ENCODE measurements around the gene CDK11A. TPM values are rescaled to one million over a fixed set of nuclear protein-coding genes. Genes with fewer than 3 reads are reported as not detected.
"Not testable (repeated sequence)": the region's sequence is repeated elsewhere in the genome, so short reads cannot be mapped to it uniquely, and the experiment has no call there.

CDK11A gene
- total RNA-seq = 10 to 100 TPM; 40.3 to 72.5 TPM

GRCh38 chr1:1724035-1724864 lies at the start of gene CDK11A:
Gene CDK11A (minus strand): TSS chr1:1724357. CDS start chr1:1722818, 1,539 bp downstream.
- DNase-seq (peak; percentile 86 to 98), ATAC-seq (replicated peaks in 1 of 2) (peak; percentile 98)
- H3K36me3 Mint-ChIP-seq (ENCODE audit: insufficient read depth in 2 of 2) = not testable (repeated sequence)

DNA sequence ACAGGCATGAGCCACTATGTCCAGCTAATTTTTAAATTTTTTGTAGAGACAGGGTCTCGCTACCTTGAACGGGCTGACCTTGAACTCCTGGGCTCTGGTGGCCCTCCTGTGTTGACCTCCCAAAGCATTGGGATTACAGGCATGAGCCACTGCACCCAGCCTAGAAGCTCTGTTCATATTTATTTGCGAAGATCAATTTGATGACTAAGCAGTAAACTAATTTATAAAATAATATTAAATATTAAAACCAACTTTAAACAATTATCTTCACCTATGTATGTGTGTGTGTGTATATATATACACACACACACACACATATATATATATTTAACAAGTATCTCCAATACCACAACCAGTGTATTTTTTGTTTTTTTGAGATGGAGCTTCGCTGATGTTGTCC lies 49.7 kb upstream of the CDK11A start:
- peaks cover 0 to 5% of the 10 kb centered on the region in 2 donors for H3K9me3 Mint-ChIP-seq
- H3K27ac Mint-ChIP-seq = no peak overlapping the region
- no peak overlapping the region for H3K4me3 Mint-ChIP-seq
- H3K4me1 Mint-ChIP-seq (ENCODE audit: low read depth) = peaks cover 31% of the 10 kb centered on the region
- no peak for ATAC-seq (replicated peaks in 1 of 2)
- H3K27me3 Mint-ChIP-seq (ENCODE audit: low read depth) = no peaks in the 10 kb centered on the region
- DNase-seq = no peak
- H3K36me3 Mint-ChIP-seq (ENCODE audit: insufficient read depth in 2 of 2) = peaks cover 12 to 25% of the 10 kb centered on the region in 2 donors

More at GRCh38 chr1:1724035-1724864, at the start of gene CDK11A:
- Mint-ChIP-seq H3K27ac (peak within 1 kb of the TSS; percentile 89), H3K4me3 (peak within 1 kb of the TSS; percentile 90 to 91), H3K4me1 (ENCODE audit: low read depth) (peaks cover 12% of the 10 kb centered on the region)
- not testable (repeated sequence) for H3K27me3 Mint-ChIP-seq (ENCODE audit: low read depth); H3K9me3 Mint-ChIP-seq

GRCh38 chr1:1771096-1771495 lies 46.9 kb upstream of the CDK11A start:
- peaks cover 0 to 5% of the 10 kb centered on the region in 2 donors for H3K9me3 Mint-ChIP-seq
- H3K27me3 Mint-ChIP-seq (ENCODE audit: low read depth) = no peaks in the 10 kb centered on the region
- no peak overlapping the region for H3K27ac Mint-ChIP-seq
- peaks cover 13 to 38% of the 10 kb centered on the region in 2 donors for H3K36me3 Mint-ChIP-seq (ENCODE audit: insufficient read depth in 2 of 2)
- H3K4me3 Mint-ChIP-seq = no peak overlapping the region
- peaks cover 17% of the 10 kb centered on the region for H3K4me1 Mint-ChIP-seq (ENCODE audit: low read depth)
- no peak for ATAC-seq (replicated peaks in 1 of 2)
- DNase-seq = no peak

- DNase-seq (no peak), ATAC-seq (replicated peaks in 1 of 2) (no peak)
- peaks cover 0 to 5% of the 10 kb centered on the region in 2 donors for H3K9me3 Mint-ChIP-seq
- H3K27me3 Mint-ChIP-seq (ENCODE audit: low read depth) = no peaks in the 10 kb centered on the region
- H3K4me3 Mint-ChIP-seq = no peak overlapping the region
- H3K36me3 Mint-ChIP-seq (ENCODE audit: insufficient read depth in 2 of 2) = peaks cover 13 to 38% of the 10 kb centered on the region in 2 donors
- H3K4me1 Mint-ChIP-seq (ENCODE audit: low read depth) = peaks cover 7% of the 10 kb centered on the region
- no peak overlapping the region for H3K27ac Mint-ChIP-seq
Measured at GRCh38 chr1:1770102-1770501, 45.9 kb upstream of the CDK11A start.

GRCh38 chr1:1768249-1768992 lies 44.3 kb upstream of the CDK11A start:
- Mint-ChIP-seq H3K9me3 (peaks cover 0 to 5% of the 10 kb centered on the region in 2 donors), H3K27me3 (ENCODE audit: low read depth) (no peaks in the 10 kb centered on the region), H3K4me1 (ENCODE audit: low read depth) (peaks cover 6% of the 10 kb centered on the region), H3K27ac (peak overlapping the region; percentile 19), H3K4me3 (no peak overlapping the region), H3K36me3 (ENCODE audit: insufficient read depth in 2 of 2) (peaks cover 13 to 38% of the 10 kb centered on the region in 2 donors)
- DNase-seq (no peak), ATAC-seq (replicated peaks in 1 of 2) (no peak)

GRCh38 chr1:1764876-1765470 lies 40.8 kb upstream of the CDK11A start:
- Mint-ChIP-seq H3K36me3 (ENCODE audit: insufficient read depth in 2 of 2) (peaks cover 6 to 27% of the 10 kb centered on the region in 2 donors), H3K4me3 (no peak overlapping the region), H3K9me3 (no peaks in the 10 kb centered on the region), H3K4me1 (ENCODE audit: low read depth) (no peaks in the 10 kb centered on the region), H3K27me3 (ENCODE audit: low read depth) (no peaks in the 10 kb centered on the region), H3K27ac (no peak overlapping the region)
- ATAC-seq (replicated peaks in 1 of 2) (no peak), DNase-seq (no peak)

DNA sequence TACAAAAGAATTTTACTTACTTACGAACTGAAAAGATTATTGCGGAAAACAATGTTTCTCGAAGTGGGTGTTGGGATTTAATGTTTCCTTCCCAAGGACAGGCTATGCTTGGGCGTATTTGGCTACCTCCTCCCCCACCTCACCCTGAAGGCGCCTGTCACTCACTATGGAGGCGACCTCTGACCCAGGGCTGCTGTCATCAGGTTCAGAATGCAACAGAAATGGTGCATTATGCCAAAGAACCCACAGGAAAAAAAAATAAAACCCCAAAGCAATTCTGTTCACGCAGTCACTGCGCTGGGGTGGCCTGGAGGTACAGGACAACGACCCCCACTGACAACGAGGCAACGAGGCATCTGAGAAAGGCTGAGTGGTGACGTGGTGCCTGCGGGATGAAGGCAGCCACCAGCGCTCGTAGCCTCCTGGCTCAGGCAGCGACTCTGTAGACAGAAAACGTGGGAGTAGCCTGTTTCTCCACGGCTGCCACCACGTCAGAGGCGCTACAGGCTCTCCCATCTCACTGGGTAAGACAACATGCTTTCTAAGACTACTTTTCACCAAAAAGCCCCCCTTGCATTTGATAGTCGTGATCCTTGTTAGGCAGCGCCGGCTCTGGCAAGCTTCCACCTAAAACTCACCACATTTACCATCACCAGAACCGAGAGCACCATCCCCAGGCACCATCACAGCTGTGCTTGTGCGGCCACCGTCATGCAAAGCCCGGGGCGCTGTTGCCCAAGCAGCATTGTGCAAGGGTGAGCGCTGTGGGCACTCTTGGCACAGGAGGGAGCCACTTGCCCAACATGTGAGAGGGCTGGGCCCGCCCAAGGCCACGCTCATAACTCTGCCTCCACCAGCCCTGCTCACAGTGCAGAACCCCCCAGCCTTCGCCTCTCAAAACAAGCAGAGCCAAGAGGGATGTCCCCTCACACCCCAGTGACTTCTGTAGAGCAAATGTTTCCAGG lies 39.8 kb upstream of the CDK11A start:
- Mint-ChIP-seq H3K4me3 (no peak overlapping the region), H3K27ac (no peak overlapping the region), H3K9me3 (no peaks in the 10 kb centered on the region), H3K36me3 (ENCODE audit: insufficient read depth in 2 of 2) (peaks cover 6 to 24% of the 10 kb centered on the region in 2 donors), H3K4me1 (ENCODE audit: low read depth) (no peaks in the 10 kb centered on the region), H3K27me3 (ENCODE audit: low read depth) (no peaks in the 10 kb centered on the region)
- ATAC-seq (replicated peaks in 1 of 2) (peak in 1 of 2 donors; percentile 47), DNase-seq (no peak)

- DNase-seq (no peak), ATAC-seq (replicated peaks in 1 of 2) (no peak)
- H3K27me3 Mint-ChIP-seq (ENCODE audit: low read depth) = no peaks in the 10 kb centered on the region
- no peaks in the 10 kb centered on the region for H3K4me1 Mint-ChIP-seq (ENCODE audit: low read depth)
- no peak overlapping the region for H3K27ac Mint-ChIP-seq
- no peak overlapping the region for H3K4me3 Mint-ChIP-seq
- no peaks in the 10 kb centered on the region for H3K9me3 Mint-ChIP-seq
- H3K36me3 Mint-ChIP-seq (ENCODE audit: insufficient read depth in 2 of 2) = peaks cover 2 to 15% of the 10 kb centered on the region in 2 donors
Measured at GRCh38 chr1:1761504-1762376, 37.6 kb upstream of the CDK11A start.

DNA sequence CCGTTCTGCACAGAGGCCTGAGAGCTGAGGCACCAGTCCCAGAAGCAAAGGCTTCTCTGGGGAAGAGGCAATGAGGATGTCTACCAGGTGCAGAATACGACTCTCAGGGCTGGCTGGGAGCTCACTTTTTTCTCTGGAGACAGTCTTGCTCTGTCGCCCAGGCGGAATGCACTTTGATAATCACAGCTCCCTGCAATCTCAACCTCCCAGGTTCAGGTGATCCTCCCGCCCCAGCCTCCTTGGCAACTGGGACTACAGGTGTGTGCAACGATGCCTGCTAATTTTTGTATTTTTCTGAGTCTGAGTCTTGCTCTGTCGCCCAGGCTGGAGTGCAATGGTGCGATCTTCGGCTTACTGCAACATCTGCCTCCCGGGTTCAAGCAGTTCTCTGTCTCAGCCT lies 36.6 kb upstream of the CDK11A start:
- H3K27me3 Mint-ChIP-seq (ENCODE audit: low read depth) = no peaks in the 10 kb centered on the region
- no peak overlapping the region for H3K27ac Mint-ChIP-seq
- no peak overlapping the region for H3K4me3 Mint-ChIP-seq
- DNase-seq = no peak
- H3K9me3 Mint-ChIP-seq = no peaks in the 10 kb centered on the region
- peaks cover 2 to 12% of the 10 kb centered on the region in 2 donors for H3K36me3 Mint-ChIP-seq (ENCODE audit: insufficient read depth in 2 of 2)
- ATAC-seq (replicated peaks in 1 of 2) = no peak
- no peaks in the 10 kb centered on the region for H3K4me1 Mint-ChIP-seq (ENCODE audit: low read depth)

- no peak for ATAC-seq (replicated peaks in 1 of 2)
- DNase-seq = no peak
- Mint-ChIP-seq H3K27me3 (ENCODE audit: low read depth) (no peaks in the 10 kb centered on the region), H3K36me3 (ENCODE audit: insufficient read depth in 2 of 2) (peaks cover 2 to 12% of the 10 kb centered on the region in 2 donors), H3K4me3 (no peak overlapping the region), H3K4me1 (ENCODE audit: low read depth) (no peaks in the 10 kb centered on the region), H3K27ac (no peak overlapping the region), H3K9me3 (no peaks in the 10 kb centered on the region)
Measured at GRCh38 chr1:1760345-1760650, 36.1 kb upstream of the CDK11A start.

GRCh38 chr1:1759456-1760344 lies 35.5 kb upstream of the CDK11A start:
- Mint-ChIP-seq H3K27me3 (ENCODE audit: low read depth) (no peaks in the 10 kb centered on the region), H3K4me3 (no peak overlapping the region), H3K36me3 (ENCODE audit: insufficient read depth in 2 of 2) (peaks cover 2 to 12% of the 10 kb centered on the region in 2 donors), H3K27ac (no peak overlapping the region), H3K4me1 (ENCODE audit: low read depth) (no peaks in the 10 kb centered on the region), H3K9me3 (no peaks in the 10 kb centered on the region)
- DNase-seq (no peak), ATAC-seq (replicated peaks in 1 of 2) (no peak)
